GM10847 (cell line): Measurements from ENCODE around the gene PIGZ.

Experiments used
- POLR2A ChIP-seq: IDR thresholded peaks from 2 replicates; pipeline ENCODE4 v1.6.1; 2011; ENCODE audit not compliant: insufficient read length; ENCODE audit errors: extremely low read depth

The PIGZ gene

GRCh38 chr3:196927571-196928453 is 40.8 kb downstream of the PIGZ start:
- TF ChIP-seq POLR2A = no peak

- no peak for TF ChIP-seq POLR2A
These were observed 47.9 kb downstream of the PIGZ start for GRCh38 chr3:196920733-196921132.

GRCh38 chr3:196918968-196919367 is 49.7 kb downstream of the PIGZ start:
- TF ChIP-seq POLR2A = no peak

GRCh38 chr3:196916995-196917394 is 51.6 kb downstream of the PIGZ start:
- TF ChIP-seq POLR2A = no peak

- no peak for TF ChIP-seq POLR2A
These were observed 52.4 kb downstream of the PIGZ start for GRCh38 chr3:196916221-196916620.

- no peak for TF ChIP-seq POLR2A
These were observed 53.3 kb downstream of the PIGZ start for GRCh38 chr3:196915375-196915774.

GRCh38 chr3:196914866-196915265 is 53.8 kb downstream of the PIGZ start:
- no peak for TF ChIP-seq POLR2A

GRCh38 chr3:196903740-196904139 is 64.9 kb downstream of the PIGZ start:
- TF ChIP-seq POLR2A = no peak

GRCh38 chr3:196902296-196902695 is 66.3 kb downstream of the PIGZ start:
- TF ChIP-seq POLR2A = no peak

- TF ChIP-seq POLR2A = no peak
These were observed 66.9 kb downstream of the PIGZ start for GRCh38 chr3:196901768-196902167.
